Activated T-helper 1 cell treated with anti-CD3 and anti-CD28 coated beads, Interleukin-2, amount 50 U/mL, for 16 hours (primary cell): Measurements from ENCODE around the gene C1QL2.

Experiments
- DNase-seq, 2 donors: peaks; one replicate each; pipeline ENCODE4 v3.0.0-alpha.2; 2020; ENCODE audit warnings: low read depth in 1 of 2, low spot score in 1 of 2

The C1QL2 gene

DNA sequence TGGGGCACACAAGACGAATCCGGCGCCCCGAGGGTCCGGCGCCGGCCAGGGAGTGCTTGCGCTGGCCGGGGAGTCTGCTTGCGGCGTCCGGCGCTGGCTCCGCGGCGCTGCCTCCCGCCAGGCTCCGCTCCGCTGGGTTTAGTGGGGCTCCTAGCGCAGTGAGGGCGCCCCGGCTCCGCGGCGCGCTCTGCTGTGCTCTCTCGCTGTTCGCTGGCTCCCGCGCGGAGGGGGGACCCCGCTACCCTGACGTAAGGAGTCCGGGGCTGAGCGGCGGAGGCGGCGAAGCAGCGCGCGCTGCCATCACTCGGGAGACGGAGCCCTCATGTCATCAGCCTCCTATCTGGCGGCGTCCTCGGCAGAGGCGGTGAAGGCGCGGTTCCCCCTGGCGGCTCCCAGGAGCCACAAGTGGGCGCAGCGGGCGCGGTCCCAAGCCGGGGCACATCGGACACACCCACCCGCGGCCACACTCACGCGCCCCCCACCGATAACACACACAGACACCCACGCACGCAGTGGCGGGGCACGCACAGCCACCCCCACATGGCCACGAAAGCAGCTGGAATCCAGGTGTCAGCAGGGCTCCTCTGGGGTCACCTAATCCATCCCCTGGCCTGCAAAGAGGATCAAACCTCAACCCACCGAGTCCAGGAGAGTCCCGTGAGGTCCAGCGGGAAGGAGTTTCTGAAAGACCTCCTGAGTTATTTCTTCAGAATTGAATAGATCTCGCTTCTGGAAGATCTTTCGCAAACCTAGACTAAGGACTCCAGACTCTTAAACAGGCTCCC lies at the start of gene C1QL2:
C1QL2 (minus strand) TSS at position 189 of the 785 bp plus-strand sequence. CDS start 482 bp downstream, outside the sequence.
- no peak for DNase-seq

DNA sequence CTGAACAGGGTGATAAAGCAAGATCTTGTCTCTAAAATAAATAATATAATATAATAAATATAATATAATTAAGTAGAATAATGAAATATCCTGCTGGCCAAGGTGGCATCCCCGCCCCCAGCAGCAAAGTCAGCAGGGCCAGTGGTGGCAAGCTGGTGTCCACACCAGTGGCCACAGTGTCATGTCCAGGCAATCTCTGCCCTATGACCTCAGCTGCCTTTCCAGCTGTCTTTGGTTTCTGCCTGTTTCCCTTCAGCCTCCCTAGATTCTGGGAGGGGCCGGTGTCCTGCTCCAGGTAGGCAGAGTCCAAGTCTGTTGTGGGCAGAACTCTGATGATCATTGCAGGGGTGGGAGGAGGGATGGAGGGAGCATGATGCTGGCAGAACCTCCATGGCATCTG lies 48.9 kb upstream of the C1QL2 start:
- no peak for DNase-seq

DNA sequence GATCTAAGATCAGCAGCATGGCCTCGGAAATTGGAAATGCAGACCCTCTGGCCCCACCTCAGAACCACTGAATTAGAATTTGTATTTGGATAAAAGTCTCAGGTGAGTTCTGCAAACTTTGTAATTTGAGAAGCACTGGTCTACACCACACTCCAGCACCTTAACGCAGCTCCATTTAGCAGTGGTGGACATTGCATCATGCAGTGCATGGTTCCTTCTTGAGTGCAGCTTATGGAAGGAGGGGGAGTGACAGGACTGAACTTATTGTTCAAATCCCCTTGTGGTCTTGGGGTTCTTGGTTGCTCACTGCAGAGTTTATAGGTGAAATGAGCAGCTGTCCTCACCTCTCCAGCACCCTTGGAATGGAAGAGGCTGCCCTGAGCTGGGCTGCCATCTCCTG lies 47.6 kb upstream of the C1QL2 start:
- DNase-seq = no peak

DNA sequence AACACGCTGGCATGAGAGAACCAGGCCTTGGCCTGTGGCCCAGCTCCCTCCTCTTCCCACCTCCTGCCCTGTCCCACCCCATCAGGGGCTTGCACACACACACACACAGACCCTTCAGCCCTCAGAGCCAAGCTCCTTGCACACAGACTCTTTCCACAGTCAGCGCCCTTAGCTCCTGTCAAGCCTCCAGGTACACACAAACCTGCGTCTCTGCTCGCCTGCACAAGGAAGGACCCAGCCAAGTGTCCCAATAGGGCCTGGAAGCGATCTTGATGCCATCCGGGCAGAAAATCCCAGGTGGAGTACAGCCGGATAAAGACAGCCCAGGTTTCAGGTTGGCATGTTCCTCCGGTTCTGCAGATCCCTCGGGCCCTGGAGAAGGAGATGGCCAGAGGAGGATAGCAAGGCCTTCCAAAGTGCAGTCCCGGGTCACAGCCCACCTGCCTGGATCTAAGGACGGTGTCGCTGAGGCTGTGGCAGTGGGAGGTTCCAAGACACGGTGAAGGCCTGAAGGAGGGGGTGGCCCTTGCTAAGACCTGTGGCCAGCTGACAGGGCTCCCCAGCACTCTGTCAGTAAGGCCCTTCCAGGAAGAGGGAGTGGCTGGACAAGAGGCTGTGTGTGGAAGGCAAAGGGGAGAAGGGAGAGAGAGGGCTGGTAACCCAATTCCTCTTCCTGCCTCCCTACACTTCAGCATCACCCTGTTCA lies 46.6 kb upstream of the C1QL2 start:
- no peak for DNase-seq

DNA sequence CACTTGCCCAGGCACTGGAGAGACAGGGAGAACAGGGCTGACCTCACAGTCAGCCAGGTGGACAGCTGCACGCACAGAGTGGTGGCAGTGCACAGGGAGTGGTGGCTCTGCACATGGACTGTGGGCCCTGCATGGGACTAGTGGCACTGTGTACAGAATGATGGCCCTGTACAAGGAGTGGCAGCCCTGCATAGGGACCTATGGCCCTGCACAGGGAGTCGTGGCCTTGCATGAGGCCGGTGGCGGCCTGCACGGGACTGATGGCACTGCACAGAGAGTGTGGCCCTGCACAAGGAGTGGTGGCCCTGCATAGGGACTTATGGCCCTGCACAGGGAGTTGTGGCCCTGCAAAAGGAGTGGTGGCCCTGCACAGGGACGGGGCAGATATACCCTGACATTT lies 46.0 kb upstream of the C1QL2 start:
- no peak for DNase-seq

DNA sequence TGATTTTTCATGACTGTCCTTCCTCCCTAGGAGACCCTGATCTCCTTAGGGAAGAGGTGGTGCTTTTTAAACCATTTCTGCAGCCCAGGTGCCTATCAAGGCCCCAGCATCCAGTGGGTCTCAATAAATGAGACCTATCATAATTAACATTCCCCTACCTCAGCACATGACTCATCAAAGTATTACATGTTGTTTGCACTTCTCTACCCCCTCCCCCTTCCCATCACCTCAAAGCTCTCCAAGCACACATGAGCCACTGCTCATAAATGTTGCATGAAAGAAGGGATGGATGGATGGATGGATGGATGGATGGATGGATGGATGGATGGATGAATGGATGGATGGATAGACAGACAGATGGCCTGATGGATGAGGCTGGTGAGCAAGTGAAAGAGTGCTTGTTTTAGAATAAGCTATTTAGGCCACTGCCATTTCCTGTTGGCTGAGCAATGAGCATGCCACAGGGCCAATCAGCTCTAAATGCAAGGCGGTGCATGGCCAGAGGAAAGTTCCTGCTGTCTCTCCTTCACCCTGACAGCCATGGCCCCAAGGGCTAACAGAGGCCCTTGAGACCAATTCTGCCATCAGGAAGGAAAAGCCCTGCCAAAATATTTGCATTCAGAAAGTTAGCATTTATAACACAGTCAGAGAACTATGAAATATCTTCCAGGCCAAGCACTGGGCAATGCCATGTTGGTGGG lies 44.2 kb upstream of the C1QL2 start:
- DNase-seq = no peak

DNA sequence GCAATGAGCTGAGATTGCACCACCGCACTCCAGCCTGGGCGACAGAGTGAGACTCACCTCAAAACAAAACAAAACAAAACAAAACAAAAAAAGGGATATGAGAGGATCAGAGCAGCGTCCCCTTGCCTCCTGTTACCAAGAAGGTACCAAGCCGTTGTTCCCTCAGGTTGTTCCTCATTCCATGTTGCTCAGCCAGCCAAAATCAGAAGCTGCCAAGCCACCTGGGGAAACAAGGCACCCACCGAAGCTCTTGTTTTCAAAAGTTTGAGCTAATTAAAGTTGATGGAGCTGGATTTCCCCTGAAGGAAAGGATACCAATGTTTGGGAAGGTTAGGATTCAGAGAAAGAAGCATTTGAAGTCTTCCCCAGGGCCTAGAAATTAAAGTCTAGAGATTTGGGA lies 43.3 kb upstream of the C1QL2 start:
- no peak for DNase-seq

DNA sequence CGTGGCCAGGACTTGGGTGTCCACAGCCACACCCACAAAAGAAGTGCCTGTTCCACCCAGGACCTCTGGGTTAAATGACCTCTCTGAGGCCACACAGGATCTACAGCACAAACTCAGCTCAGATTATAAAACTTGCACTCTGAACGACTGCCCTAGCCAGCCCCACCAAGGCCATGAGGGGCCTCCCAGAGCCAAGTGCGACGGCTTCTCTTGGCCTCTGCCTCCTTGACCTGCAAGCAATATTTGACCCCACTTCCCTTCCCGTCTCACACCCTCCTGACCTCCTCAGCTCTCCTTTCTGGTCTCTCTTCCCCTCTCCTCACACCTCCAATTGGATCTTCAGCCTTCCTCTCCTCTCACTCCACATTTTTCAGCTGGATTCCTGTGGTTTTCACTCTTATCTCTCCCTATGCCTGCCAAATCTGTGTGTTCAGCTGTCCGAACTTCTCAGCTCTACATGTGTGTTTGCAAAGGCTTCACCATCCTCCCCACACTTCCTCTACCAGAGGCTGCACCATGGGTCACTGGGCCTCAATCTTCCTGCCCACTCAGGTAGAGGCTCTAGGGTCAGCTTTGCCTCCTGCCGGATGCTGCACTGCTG lies 39.8 kb upstream of the C1QL2 start:
- DNase-seq = no peak

DNA sequence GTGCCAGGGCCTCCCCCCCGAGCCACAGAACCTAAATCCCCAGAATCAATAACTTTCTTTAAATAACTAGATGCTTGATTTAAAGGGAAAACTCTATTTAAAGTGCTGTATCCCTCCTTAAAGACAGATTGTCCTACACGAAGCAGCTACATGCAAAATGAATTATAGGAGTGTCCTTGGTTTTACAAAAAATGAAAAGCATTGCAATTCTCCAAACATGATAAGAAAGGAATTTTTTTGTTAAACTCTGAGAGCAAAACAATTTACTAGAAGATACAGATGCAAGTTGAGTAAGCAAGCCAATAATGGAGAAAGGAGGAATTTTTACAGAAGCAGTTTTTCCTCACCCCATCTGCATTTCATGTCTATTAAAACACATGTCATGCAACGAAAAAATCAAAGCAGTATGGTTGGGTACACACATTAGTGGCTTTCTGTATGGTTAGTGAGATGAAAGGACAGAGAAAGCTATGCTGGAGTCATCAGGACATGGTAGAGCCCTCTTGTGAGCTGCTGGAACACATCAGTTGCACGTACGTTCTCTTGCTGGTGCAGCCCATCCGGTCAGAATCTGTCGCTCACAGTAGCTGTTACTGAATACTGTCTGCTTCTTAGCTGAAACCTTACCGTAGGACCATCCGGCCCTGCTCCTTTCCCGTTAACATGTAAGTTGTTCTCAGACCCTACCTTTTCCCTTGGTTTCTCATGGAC lies 39.1 kb upstream of the C1QL2 start:
- no peak for DNase-seq

DNA sequence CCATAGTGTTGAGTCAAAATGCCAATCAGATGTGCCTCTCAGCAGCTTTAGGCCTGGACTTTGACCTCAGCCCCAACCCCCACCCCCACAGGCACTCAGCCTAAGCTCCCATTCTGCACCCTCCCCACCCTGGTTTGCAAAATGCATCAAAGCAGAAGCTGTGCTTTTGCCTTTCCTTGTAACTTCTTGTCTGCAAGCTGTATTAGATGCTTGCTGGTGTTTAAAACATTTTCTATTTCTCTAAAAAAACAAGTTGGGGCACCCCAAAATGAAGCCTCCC lies 38.5 kb upstream of the C1QL2 start:
- no peak for DNase-seq

DNA sequence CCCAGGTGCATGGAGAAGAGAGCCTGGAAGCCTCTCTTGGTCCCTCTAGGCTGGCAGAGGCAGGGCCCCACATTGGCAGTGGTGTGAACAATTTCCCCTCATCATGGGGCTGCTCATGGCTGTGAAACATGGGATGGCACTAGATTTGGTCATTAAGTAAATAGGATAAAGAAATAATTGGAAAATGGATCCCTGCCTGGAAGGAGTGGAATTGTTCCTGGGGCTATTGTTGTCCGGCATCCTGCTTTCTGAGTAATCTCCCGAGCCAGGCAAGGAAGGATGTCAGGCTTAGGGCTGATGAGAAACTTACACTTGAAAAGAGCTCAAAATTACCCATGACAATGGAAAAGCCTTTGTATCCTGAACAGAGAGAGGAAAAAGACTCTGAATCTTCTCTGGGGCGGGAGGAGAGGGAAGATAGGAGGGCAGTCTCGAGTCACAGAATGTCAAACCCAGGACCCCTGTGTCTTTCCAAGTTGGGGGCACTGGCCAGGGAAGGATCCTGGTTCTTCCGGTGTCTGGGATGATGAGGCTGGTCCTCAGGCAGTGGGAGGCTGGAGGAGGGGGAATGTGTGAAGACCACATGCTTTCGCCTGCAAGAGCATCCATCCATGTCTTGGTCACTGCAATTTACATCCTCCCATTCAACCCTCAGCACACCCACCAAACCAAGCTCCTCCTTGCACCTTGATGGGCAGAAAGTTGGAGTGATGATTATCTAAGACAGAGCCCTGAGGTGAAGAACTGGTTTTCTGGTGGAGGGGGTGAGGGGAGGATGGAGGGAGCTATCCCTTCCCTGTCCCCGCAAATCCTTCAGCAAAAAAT lies 38.0 kb upstream of the C1QL2 start:
- no peak for DNase-seq

DNA sequence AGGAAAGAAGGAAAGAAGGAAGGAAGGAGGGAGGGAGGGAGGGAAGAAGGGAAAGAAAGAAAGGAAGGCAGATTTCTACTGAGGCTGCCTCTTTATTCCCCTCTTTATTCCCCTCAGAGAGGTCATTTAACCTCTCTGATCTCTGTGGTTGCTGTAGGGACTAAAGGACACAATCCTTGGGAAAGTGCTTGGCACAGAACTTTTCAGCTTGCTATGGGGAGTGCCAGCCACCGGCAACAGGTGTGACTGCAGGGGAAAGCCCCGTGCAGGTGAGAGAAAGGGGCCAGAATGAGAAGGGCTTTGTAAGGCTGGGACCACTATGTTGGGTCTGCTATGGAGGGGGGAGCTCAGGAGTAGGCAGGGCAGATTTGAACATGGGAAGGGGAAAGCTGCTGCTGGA lies 37.3 kb upstream of the C1QL2 start:
- no peak for DNase-seq

DNA sequence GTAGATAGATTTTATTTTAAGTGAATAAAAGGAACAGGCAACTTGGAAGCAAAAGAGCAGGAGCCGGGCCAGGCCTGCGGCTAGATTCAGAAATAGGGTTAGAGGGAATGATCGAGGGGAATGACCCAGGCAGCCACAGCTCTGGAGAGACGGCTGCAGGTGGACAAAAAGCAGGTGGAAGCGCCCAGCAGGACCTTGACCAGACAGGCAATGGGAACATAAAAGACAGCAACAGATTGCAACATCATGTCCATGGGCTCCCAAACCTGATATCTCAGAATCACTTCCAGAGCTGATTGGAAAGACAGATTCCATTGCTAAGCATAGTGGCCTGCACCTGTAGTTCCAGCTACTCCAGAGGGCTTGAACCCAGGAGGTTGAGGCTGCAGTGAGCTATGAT lies 36.5 kb upstream of the C1QL2 start:
- no peak for DNase-seq

DNA sequence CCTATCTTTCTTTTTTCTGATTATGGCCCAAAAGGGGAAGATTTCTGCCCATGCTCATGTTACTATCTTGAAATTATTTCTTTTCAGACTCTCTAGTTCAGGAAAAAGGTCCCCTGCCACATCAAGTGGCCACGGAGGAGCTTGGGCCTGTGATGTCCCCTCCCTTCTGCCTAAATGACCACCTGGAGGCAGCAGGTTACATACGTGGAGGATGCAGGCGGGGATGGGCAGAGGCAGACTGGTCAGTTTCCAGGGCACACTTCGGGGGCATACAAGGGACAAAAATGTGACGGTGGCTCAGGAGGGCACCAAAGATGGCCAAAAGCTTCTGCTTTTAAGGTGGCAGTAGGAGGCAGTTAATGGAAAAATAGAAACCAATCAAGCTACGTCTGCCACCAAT lies 34.3 kb upstream of the C1QL2 start:
- no peak for DNase-seq

DNA sequence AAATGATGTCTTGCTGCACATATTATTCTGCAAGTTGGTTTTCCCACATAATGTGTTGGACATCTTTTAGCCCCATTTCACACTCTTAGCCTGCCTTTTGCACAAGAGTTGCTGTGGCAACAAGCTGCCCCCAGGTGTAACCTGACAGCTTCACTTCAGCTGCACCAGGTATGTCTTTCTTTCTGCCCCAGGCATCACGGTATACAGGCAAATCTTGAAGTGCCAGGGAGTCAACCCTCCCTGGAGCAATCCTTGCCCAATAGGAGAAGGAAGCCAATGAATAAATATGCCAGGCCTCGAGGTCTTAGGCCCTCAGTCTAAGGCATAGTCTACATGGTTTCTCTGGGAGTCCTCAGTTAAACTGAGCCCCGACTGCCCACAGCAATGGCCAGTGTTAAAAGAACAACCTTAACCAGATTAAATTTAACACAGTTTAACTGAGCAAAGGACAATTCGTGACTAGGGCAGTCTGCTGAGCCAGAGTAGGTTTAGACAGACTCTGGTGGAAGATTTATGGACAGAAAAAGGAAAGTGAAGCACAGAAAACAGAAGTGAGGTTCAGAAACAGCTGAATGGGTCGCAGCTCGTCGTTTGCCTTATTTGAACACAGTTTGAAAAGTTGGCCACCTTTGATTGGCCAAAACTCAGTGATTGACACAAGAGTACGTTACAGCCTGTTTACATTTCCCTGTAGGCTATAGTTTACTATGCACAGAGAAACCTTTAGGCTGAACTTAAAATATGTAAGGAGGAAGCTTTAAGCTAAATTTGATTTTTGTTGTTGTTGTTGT lies 32.0 kb upstream of the C1QL2 start:
- no peak for DNase-seq

DNA sequence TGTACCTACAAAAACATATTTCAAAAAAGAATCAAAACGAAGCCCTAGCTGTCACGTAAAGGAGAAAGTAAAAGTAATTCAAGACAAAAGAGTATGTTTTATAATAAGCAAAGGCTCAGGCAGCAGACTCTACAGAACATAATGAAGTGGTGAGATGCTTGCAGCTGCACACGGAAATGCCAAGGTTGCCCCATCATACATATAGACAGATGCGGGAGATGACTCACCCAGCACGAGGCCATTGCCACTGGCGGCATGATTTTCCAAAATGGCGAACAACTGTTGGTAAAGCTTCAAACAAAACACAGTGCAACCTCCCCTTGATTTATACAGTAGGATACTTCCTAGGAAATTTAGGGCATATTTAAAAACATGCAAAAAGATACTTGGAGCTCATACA lies 26.0 kb upstream of the C1QL2 start:
- DNase-seq = no peak

DNA sequence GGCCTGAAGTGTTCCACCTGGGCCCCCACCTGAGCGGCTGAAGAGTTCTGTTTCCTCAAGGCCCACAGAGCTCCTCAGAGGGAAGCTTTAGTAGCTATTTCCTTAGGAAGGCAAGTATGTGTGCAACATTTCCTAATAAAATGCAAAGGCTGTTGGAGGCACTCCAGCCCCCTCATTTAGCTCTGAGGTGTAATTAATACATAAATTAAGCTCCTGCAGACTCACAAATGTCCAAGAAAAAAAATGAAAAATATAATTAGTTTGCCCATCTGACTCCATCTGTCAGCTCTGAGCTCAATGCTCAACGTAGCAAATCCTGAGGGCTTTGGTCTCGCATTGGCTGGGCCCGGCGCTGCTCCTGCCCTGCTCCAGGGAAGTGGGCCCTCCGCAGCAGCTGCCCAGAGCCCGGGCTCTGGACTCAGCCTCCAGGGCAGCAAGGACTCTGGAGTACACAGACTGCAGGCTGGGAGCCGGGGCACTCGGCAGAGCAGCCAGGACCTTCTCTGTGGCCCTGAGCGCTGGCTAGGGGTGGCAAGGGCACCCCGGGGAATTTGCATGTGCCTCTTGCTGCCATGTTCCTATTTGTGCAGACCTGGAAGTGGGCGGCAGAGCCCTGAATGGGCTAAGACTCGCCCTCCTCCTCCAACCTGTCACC lies 23.4 kb upstream of the C1QL2 start:
- no peak for DNase-seq

DNA sequence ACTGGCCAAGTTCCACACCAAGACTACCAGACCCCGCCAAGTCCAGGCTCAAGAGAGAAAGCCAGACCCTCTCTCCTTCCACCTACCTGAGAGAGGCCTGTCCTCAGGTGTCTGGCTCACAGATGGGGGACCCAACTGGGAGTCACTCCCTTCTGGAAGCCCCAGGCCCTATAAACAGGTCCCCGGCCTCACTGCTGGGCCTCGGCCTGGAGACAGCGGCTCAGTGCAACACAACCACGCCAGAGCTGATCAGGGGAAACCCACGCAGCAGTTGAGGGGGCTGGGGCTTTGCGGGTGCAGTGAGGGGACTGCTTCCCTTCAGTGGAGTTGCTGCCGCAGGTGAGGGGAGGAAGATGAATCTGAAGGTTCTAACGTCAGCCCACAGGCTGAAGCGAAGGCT lies 22.8 kb upstream of the C1QL2 start:
- no peak for DNase-seq

DNA sequence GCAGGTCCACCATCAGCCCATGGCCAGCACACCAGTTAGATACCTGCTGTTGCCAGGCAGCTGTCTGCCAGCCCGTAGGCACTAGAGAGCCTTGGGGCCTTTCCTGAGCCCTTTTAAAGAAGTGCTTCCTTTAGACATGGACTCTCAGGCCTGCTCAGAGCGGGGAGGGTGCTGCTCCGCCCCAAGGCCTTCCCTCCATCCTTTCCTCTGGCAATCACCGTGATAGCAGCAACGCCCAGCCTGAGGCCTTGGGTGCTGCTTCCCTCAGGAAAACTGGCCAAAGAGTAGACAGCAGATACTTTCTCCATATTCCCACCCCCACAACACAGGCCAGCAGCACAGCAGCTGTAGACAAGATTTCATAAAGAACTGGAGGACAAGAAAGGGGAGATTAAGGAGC lies 22.3 kb upstream of the C1QL2 start:
- no peak for DNase-seq
